OCI-LY3 (cell line): ENCODE measurements around the gene RPAP3.
A peak's percentile ranks its signal among the peaks of the same experiment; 100 is the strongest.

ENCODE experiments used
- H2AFZ ChIP-seq: fragments of 200-600, 300-600 bp; shearing (Covaris generic); 2 replicates; pipeline ENCODE4 v1.6.0; 2014; ENCODE audit warnings: antibody characterized with exemption, low read depth, low read length
- H3K27ac ChIP-seq: fragments of 200-600, 300-600 bp; sonication (generic); 2 replicates; pipeline ENCODE4 v1.5.1; 2014; ENCODE audit warnings: mild to moderate bottlenecking, low read length, moderate library complexity, mixed read lengths
- H3K27me3 ChIP-seq: fragments of 200-600, 300-600 bp; sonication (generic); 2 replicates; pipeline ENCODE4 v1.6.1; 2014; ENCODE audit warnings: low read depth, low read length, mixed read lengths
- H3K36me3 ChIP-seq: fragments of 200-600, 300-600 bp; sonication (generic); replicated peaks from 2 replicates; pipeline ENCODE3; 2014; ENCODE audit warnings: low read depth, low read length, mixed read lengths
- H3K4me1 ChIP-seq: fragments of 300-600, 200-600 bp; sonication (generic); 2 replicates; pipeline ENCODE4 v1.6.1; 2014; ENCODE audit warnings: low read length, mixed read lengths
- H3K4me2 ChIP-seq: fragments of 200-600, 300-600 bp; sonication (generic); 2 replicates; pipeline ENCODE4 v1.6.1; 2014; ENCODE audit warnings: low read length, mixed read lengths
- H3K4me3 ChIP-seq: fragments of 300-600, 200-600 bp; sonication (generic); 2 replicates; pipeline ENCODE4 v1.5.1; 2014; ENCODE audit warnings: antibody characterized with exemption, mild to moderate bottlenecking, low read length, moderate library complexity
- H3K79me2 ChIP-seq: fragments of 300-600, 200-600 bp; shearing (Covaris generic); 2 replicates; pipeline ENCODE4 v1.6.1; 2014; ENCODE audit warnings: mild to moderate bottlenecking, low read length, mixed read lengths
- H3K9ac ChIP-seq: fragments of 300-600, 200-600 bp; shearing (Covaris generic); 2 replicates; pipeline ENCODE4 v1.6.0; 2014; ENCODE audit warnings: mild to moderate bottlenecking, low read length, moderate library complexity
- H3K9me3 ChIP-seq: fragments of 200-600, 300-600 bp; shearing (Covaris generic); 2 replicates; pipeline ENCODE4 v1.6.1; 2014; ENCODE audit warnings: low read length, mixed read lengths; ENCODE audit not compliant: insufficient read depth
- H4K20me1 ChIP-seq: fragments of 200-600, 300-600 bp; sonication (generic); 2 replicates; pipeline ENCODE4 v1.6.1; 2016; ENCODE audit warnings: low read length, mixed read lengths; ENCODE audit not compliant: insufficient read depth
- EZH2phosphoT487 ChIP-seq: fragments of 200-600 bp; shearing (Covaris generic); IDR thresholded peaks from 2 replicates; pipeline ENCODE4 v1.6.1; 2018; ENCODE audit warnings: antibody characterized with exemption, mixed run types, low read depth
- TF ChIP-seq, protein P1 (sequence below): fragments of 200-600, 300-600 bp; sonication (generic); IDR thresholded peaks from 2 replicates; pipeline ENCODE4 v1.5.1; 2014; ENCODE audit warnings: antibody characterized with exemption, low read length, low read depth

RPAP3 gene

DNA sequence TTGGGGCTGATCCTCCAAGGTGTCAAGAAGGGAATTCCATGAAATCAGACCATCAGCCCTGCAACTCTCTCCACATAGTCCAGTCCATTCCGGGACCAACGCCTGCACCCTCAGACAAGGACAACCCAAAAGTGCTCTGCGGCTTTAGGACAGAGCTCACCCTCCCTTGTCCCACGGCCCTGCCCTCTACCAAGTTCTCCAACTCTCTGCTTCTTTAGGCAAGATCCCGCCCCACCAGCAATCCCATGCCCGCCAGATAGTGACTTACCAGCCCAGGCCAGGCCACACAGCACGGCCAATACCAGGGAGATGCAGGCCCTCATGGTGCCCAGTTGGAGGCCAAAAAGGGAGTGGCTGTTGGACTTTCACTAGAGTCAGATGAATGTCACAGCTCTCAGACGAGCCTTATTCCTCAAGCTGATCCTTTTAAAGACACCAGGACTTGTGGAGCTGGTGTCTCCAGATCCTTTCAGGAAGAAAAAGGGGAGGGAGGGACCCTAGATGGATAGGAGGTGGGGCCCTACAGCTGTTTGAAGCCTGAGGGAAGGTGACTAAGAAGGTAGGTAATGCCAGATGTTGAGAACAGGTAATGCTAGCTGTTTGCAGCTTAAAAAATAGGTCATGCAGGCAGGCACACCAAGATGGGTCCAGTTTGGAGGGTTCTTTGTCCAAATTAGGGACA lies 19.4 kb upstream of the RPAP3 start, which contains the start of gene ENDOU:
TSS of gene ENDOU (minus strand) at position 400 of the 682 bp plus-strand sequence. CDS start at position 323, 77 bp downstream.
- Histone ChIP-seq H4K20me1 (no peaks in the 10 kb centered on the region), H3K4me3 (no peak within 1 kb of the TSS), H3K27me3 (no peaks in the 10 kb centered on the region), H3K79me2 (no peaks in the 10 kb centered on the region), H3K9me3 (no peaks in the 10 kb centered on the region), H3K27ac (peak within 1 kb of the TSS; percentile 18; the same call in 1 of the 2 replicates), H3K9ac (no peak within 1 kb of the TSS; the same call in 1 of the 2 replicates), H2AFZ (no peak within 1 kb of the TSS), H3K4me1 (peaks cover 23% of the 10 kb centered on the region), H3K36me3 (peaks cover 5% of the 10 kb centered on the region), H3K4me2 (peak within 1 kb of the TSS; percentile 48)
- no peak for TF ChIP-seq EZH2phosphoT487
- TF ChIP-seq, protein P1, sequence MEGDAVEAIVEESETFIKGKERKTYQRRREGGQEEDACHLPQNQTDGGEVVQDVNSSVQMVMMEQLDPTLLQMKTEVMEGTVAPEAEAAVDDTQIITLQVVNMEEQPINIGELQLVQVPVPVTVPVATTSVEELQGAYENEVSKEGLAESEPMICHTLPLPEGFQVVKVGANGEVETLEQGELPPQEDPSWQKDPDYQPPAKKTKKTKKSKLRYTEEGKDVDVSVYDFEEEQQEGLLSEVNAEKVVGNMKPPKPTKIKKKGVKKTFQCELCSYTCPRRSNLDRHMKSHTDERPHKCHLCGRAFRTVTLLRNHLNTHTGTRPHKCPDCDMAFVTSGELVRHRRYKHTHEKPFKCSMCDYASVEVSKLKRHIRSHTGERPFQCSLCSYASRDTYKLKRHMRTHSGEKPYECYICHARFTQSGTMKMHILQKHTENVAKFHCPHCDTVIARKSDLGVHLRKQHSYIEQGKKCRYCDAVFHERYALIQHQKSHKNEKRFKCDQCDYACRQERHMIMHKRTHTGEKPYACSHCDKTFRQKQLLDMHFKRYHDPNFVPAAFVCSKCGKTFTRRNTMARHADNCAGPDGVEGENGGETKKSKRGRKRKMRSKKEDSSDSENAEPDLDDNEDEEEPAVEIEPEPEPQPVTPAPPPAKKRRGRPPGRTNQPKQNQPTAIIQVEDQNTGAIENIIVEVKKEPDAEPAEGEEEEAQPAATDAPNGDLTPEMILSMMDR = no peak

DNA sequence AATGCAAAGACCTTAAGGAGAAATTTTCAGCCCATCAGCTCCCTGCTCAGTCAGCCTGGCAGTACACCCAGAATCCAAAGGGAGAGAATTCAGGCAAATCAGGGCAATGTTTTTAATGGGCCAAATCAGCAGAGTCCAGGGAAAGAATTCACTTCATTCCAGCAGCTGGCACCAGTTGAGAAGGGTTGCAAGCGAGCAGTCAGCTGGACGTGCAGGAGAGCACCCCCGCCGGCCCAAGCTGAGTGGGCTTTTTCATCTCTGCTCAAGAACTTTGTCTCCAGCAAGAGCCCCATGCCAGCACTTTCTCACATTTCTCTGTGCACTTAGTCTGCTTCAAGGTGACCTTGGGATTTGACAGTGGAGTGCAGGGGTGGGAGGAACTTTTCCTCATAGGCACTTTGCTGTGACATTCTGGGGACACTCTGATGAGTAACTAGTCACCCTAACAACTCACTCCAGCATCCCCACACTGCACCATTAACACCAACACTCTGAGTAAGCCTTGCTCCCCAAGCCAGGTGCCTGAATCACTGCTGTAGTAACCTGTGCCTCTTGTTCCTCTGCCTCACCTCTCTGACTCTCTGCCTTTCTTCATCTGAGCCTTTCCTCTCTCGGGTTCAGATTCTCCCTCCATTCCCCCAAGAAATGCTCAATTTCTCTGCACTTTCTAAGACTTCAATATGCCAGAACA lies 17.3 kb upstream of the RPAP3 start:
- H3K4me1 ChIP-seq = peaks cover 25% of the 10 kb centered on the region
- no peaks in the 10 kb centered on the region for H3K79me2 ChIP-seq
- H3K27ac ChIP-seq = no peak overlapping the region
- no peaks in the 10 kb centered on the region for H3K27me3 ChIP-seq
- no peak for TF ChIP-seq EZH2phosphoT487
- TF ChIP-seq, protein P1 = no peak
- H3K36me3 ChIP-seq = peaks cover 5% of the 10 kb centered on the region
- no peak overlapping the region for H2AFZ ChIP-seq
- H4K20me1 ChIP-seq = no peaks in the 10 kb centered on the region
- no peak overlapping the region for H3K9ac ChIP-seq
- no peaks in the 10 kb centered on the region for H3K9me3 ChIP-seq
- H3K4me2 ChIP-seq = no peak overlapping the region
- H3K4me3 ChIP-seq = no peak overlapping the region

DNA sequence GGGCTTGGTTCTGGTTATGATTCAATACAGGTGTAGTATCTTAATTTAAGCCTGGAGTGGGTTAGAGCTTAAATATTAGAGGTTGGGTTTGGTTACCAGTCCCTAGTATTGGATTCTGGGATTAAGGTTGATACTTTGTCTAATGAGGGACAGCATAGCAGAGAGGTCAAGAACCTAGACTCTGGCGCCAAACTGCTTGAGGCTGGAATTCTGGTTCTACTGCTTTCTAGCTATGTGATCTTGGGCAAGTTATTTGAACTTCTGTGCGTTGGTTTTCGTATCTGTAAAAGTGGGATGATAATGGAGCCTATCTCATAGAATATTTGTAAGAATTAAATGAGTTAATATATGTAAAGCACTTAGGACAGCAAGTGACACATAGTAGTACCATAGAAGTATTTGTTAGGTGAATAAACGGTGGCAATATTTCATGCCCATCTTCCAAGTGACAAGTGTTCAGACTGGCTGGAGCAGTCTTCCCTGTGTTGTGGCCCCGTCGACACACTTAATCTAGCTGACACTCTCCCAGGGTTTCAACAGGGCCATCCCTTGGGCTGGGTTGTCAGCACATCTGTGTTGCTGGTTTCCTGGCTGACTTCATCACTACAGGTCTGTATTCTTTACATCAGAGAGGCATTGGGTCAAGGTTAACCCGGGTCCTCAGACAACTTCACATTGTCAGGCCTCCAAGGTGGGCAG lies 16.5 kb upstream of the RPAP3 start:
- Histone ChIP-seq H3K4me3 (no peak overlapping the region), H3K36me3 (peaks cover 5% of the 10 kb centered on the region), H3K9ac (no peak overlapping the region), H3K27ac (no peak overlapping the region), H3K9me3 (no peaks in the 10 kb centered on the region), H2AFZ (no peak overlapping the region), H3K4me2 (no peak overlapping the region), H3K4me1 (peaks cover 32% of the 10 kb centered on the region), H3K27me3 (no peaks in the 10 kb centered on the region), H4K20me1 (no peaks in the 10 kb centered on the region), H3K79me2 (no peaks in the 10 kb centered on the region)
- TF ChIP-seq EZH2phosphoT487 = no peak
- TF ChIP-seq, protein P1 = no peak
